GM23338 (cell line): ENCODE results near the gene UBASH3A. TPM values are rescaled to one million over a fixed set of nuclear protein-coding genes. Genes with fewer than 3 reads are reported as not detected.

Source experiments
- ATAC-seq: fragments of 200-7000 bp; cut with Tn5 transposase; 3 replicates; pipeline ENCODE4 v1.9.1; 2020
- DNase-seq: peaks from one replicate; pipeline ENCODE4 v3.0.0-alpha.2; 2015; ENCODE audit warnings: low spot score
- H2AFZ ChIP-seq: fragments of 200-600 bp; sonication (generic); 2 replicates; pipeline ENCODE4 v1.8.0; 2016; ENCODE audit warnings: antibody characterized with exemption, mild to moderate bottlenecking, moderate library complexity
- H3F3A ChIP-seq: fragments of 200-600 bp; sonication (generic); replicated peaks from 2 replicates; pipeline ENCODE4 v1.8.0; 2017; ENCODE audit warnings: antibody characterized with exemption, mixed run types, low read depth
- H3K27ac ChIP-seq: fragments of 200-600 bp; sonication (generic); 2 replicates; pipeline ENCODE4 v1.6.1; 2016; ENCODE audit warnings: low read depth
- H3K27me3 ChIP-seq: fragments of 200-600 bp; sonication (generic); 2 replicates; pipeline ENCODE4 v1.8.0; 2016; ENCODE audit warnings: mild to moderate bottlenecking, mixed run types, moderate library complexity; ENCODE audit not compliant: insufficient read depth
- H3K36me3 ChIP-seq: fragments of 200-600 bp; sonication (generic); 2 replicates; pipeline ENCODE4 v1.8.0; 2016; ENCODE audit warnings: mild to moderate bottlenecking; ENCODE audit not compliant: insufficient read depth
- H3K4me1 ChIP-seq: fragments of 200-600 bp; sonication (generic); 2 replicates; pipeline ENCODE4 v1.8.0; 2016; ENCODE audit warnings: mild to moderate bottlenecking, moderate library complexity; ENCODE audit not compliant: insufficient read depth
- H3K4me2 ChIP-seq: fragments of 200-600 bp; sonication (generic); 2 replicates; pipeline ENCODE4 v1.7.1; 2017; ENCODE audit warnings: mixed run types
- H3K4me3 ChIP-seq: fragments of 200-600 bp; sonication (generic); 2 replicates; pipeline ENCODE4 v1.6.1; 2016; ENCODE audit warnings: mixed run types
- H3K79me2 ChIP-seq: fragments of 200-600 bp; sonication (generic); replicated peaks from 2 replicates; pipeline ENCODE4 v1.8.0; 2017; ENCODE audit warnings: mild to moderate bottlenecking; ENCODE audit not compliant: insufficient read depth
- H3K9me2 ChIP-seq: fragments of 200-600 bp; sonication (generic); 2 replicates; pipeline ENCODE4 v1.8.0; 2017; ENCODE audit not compliant: insufficient read depth
- H4K20me1 ChIP-seq: fragments of 200-600 bp; sonication (generic); replicated peaks from 2 replicates; pipeline ENCODE4 v1.8.0; 2017; ENCODE audit warnings: mild to moderate bottlenecking; ENCODE audit not compliant: insufficient read depth
- H3K27ac Mint-ChIP-seq: 2 replicates; pipeline ENCODE4 v1.8.0; 2020; ENCODE audit warnings: inconsistent platforms, mild to moderate bottlenecking, moderate library complexity, mixed read lengths
- H3K27me3 Mint-ChIP-seq: 3 replicates; pipeline ENCODE4 v1.8.0; 2022; ENCODE audit warnings: low read depth, mild to moderate bottlenecking, moderate library complexity, mixed read lengths, inconsistent platforms; ENCODE audit not compliant: insufficient read depth, poor library complexity
- H3K36me3 Mint-ChIP-seq: 3 replicates; pipeline ENCODE4 v1.8.0; 2021; ENCODE audit warnings: low read depth, mild to moderate bottlenecking, inconsistent platforms, moderate library complexity, mixed read lengths
- H3K4me1 Mint-ChIP-seq: 3 replicates; pipeline ENCODE4 v1.8.0; 2020; ENCODE audit warnings: mild to moderate bottlenecking, inconsistent platforms, mixed read lengths
- H3K4me3 Mint-ChIP-seq: 3 replicates; pipeline ENCODE4 v1.8.0; 2021; ENCODE audit warnings: moderate library complexity, mild to moderate bottlenecking, inconsistent platforms, mixed read lengths
- H3K9me3 Mint-ChIP-seq: 3 replicates; pipeline ENCODE4 v1.8.0; 2020; ENCODE audit warnings: moderate library complexity, mild to moderate bottlenecking, inconsistent platforms, mixed read lengths
- CREB1 ChIP-seq: fragments of 250-450 bp; sonication (Bioruptor Pico); IDR thresholded peaks from 2 replicates; pipeline ENCODE4 v1.5.0; 2020; ENCODE audit warnings: low read depth, mild to moderate bottlenecking, moderate library complexity
- CTCF ChIP-seq, 2 experiments: fragments of 200-600 bp in 1 of 2; sonication (generic) in 1 of 2; conservative IDR thresholded peaks; 2 replicates each; pipeline versions ENCODE4 v1.5.1 to v1.6.1; 2016 to 2017; ENCODE audit warnings: antibody characterized with exemption in 2 of 2, low read depth in 2 of 2, mild to moderate bottlenecking in 2 of 2, moderate library complexity in 1 of 2
- ETS1 ChIP-seq: IDR thresholded peaks from 2 replicates; pipeline ENCODE4 v1.6.1; 2016; ENCODE audit warnings: antibody characterized with exemption
- EZH2phosphoT487 ChIP-seq: fragments of 200-600 bp; sonication (generic); IDR thresholded peaks from one replicate; pipeline ENCODE4 v1.8.1; 2018; ENCODE audit warnings: antibody characterized with exemption; ENCODE audit not compliant: unreplicated experiment
- NANOG ChIP-seq: IDR thresholded peaks from 2 replicates; pipeline ENCODE4 v1.6.1; 2016; ENCODE audit warnings: antibody characterized with exemption, borderline replicate concordance
- POLR2AphosphoS5 ChIP-seq: IDR thresholded peaks from 2 replicates; pipeline ENCODE4 v1.6.1; 2016; ENCODE audit warnings: antibody characterized with exemption, low read depth
- REST ChIP-seq: IDR thresholded peaks from one replicate; pipeline ENCODE4 v1.6.1; 2018; ENCODE audit warnings: antibody characterized with exemption; ENCODE audit not compliant: unreplicated experiment
- ZNF114 ChIP-seq: fragments of 250-450 bp; sonication (Bioruptor Pico); IDR thresholded peaks from 2 replicates; pipeline ENCODE4 v1.5.0; 2020; ENCODE audit warnings: mild to moderate bottlenecking, moderate library complexity
- ZNF331 ChIP-seq: fragments of 250-450 bp; sonication (Bioruptor Pico); IDR thresholded peaks from 2 replicates; pipeline ENCODE4 v1.5.0; 2020; ENCODE audit warnings: low read depth, mild to moderate bottlenecking, moderate library complexity
- polyA plus RNA-seq: library from polyadenylated mRNA; unstranded; fragments of >200 nt; fragmentation: Nextera tagmentation; extraction: Ambion mirVana; gene quantifications from 2 replicates; pipeline ENCODE4 v1.2.1, GENCODE V29; 2016
- total RNA-seq: library from RNA; depleted of rRNA; stranded (reverse); fragments of >200 nt; shearing (Covaris generic); gene quantifications from 2 replicates; pipeline ENCODE4 v1.2.3, GENCODE V29; 2014

Gene UBASH3A
- total and polyA plus RNA-seq, 2 experiments from 2014 or later: not detected

DNA sequence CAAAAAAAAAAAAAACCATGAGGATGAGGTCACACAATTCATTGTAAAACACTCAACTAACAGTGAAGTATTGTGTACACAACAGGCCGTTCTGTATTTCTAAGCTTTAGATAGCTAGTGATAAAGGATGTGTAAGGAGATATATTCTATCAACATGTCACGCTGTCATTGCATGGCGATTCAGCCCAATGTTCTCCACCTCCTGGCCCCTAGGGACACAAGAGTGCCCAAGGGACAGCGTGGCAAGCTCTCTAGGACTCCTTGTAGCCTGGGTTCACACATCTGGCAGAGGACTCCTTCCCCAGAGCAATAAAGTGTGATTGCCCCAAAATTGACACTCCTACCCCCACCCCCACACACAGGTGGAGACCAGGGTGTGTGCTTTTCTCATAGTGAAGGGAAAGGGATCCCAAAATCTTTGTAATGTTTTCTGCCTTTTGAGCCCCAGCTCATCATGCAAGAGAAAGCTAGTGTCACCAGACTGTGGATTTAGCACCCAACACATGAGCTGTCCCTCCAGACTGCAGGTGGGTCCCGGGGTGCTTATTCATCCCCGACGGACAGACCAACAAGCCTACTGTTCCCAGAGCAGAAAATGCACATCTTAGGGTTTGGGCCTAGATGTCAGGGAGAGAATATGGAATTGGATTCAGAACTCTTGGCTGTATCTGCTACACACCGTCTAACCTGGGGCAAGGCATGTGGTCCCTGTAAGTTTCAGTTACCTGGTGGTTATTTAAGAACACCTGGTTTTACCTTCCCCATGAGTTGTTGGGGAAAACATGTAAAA is 19.4 kb upstream of the UBASH3A start:
- H3K4me1 ChIP-seq: peaks cover 4% of the 10 kb centered on the region
- no peaks in the 10 kb centered on the region for H3K36me3 ChIP-seq
- Mint-ChIP-seq H3K36me3 (peaks cover 11% of the 10 kb centered on the region), H3K4me3 (no peak overlapping the region; the same call in 2 of the 3 replicates), H3K27me3 (peaks cover 5% of the 10 kb centered on the region), H3K4me1 (peaks cover 26% of the 10 kb centered on the region), H3K27ac (no peak overlapping the region), H3K9me3 (peaks cover 26% of the 10 kb centered on the region)
- H3K79me2 ChIP-seq: no peaks in the 10 kb centered on the region
- no peak for ATAC-seq
- no peak overlapping the region for H2AFZ ChIP-seq
- H3K9me2 ChIP-seq: no peaks in the 10 kb centered on the region
- H3K27ac ChIP-seq: no peak overlapping the region
- peaks cover 5% of the 10 kb centered on the region; the same call in 1 of the 2 replicates for H3F3A ChIP-seq
- no peak for TF ChIP-seq CTCF (conservative IDR thresholded peaks at IDR 0.05; ENCODE audit: low read depth in 2 of 2)
- no peak for TF ChIP-seq NANOG
- no peak for TF ChIP-seq REST
- no peak for TF ChIP-seq EZH2phosphoT487
- no peak overlapping the region for H3K4me3 ChIP-seq
- no peaks in the 10 kb centered on the region for H3K27me3 ChIP-seq
- no peak for DNase-seq
- H3K4me2 ChIP-seq: no peak overlapping the region
- no peaks in the 10 kb centered on the region for H4K20me1 ChIP-seq

DNA sequence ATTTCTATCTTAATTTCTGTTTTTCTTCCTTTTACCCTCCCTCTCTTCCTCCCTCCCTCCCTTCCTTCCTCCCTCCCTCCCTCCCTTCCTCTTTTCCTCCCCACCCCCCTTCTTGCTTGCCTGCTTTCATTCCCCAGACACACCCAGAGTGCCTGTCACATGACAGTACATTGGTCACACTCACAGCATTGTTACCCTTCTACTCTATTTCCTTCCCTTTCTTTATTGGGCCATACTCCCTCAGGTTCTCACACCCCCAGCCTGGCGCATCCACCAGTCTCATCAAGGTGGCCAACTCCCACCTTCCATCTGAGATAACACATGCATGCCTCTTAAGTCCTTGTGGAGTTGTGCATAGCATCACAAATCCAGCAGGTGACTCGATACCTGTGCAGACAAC is 18.7 kb upstream of the UBASH3A start:
- Histone ChIP-seq H3F3A (peaks cover 5% of the 10 kb centered on the region; the same call in 1 of the 2 replicates), H3K36me3 (no peaks in the 10 kb centered on the region), H3K79me2 (no peaks in the 10 kb centered on the region), H3K9me2 (no peaks in the 10 kb centered on the region), H3K27ac (no peak overlapping the region), H3K4me2 (no peak overlapping the region), H2AFZ (no peak overlapping the region), H3K27me3 (no peaks in the 10 kb centered on the region), H3K4me1 (peaks cover 6% of the 10 kb centered on the region), H3K4me3 (no peak overlapping the region), H4K20me1 (no peaks in the 10 kb centered on the region)
- DNase-seq: no peak
- no peak for ATAC-seq
- Mint-ChIP-seq H3K4me3 (no peak overlapping the region), H3K4me1 (peaks cover 33% of the 10 kb centered on the region), H3K27me3 (peaks cover 7% of the 10 kb centered on the region), H3K27ac (no peak overlapping the region), H3K9me3 (peaks cover 26% of the 10 kb centered on the region), H3K36me3 (peaks cover 15% of the 10 kb centered on the region)
- no peak for TF ChIP-seq ZNF331 (CRISPR knock-in tag)
- no peak for TF ChIP-seq CREB1 (CRISPR knock-in tag)
- no peak for TF ChIP-seq POLR2AphosphoS5
- TF ChIP-seq ETS1: no peak
- no peak for TF ChIP-seq CTCF (conservative IDR thresholded peaks at IDR 0.05; ENCODE audit: low read depth in 2 of 2)
- TF ChIP-seq ZNF114: no peak
